ENCODE results near the gene PLB1.

DNA sequence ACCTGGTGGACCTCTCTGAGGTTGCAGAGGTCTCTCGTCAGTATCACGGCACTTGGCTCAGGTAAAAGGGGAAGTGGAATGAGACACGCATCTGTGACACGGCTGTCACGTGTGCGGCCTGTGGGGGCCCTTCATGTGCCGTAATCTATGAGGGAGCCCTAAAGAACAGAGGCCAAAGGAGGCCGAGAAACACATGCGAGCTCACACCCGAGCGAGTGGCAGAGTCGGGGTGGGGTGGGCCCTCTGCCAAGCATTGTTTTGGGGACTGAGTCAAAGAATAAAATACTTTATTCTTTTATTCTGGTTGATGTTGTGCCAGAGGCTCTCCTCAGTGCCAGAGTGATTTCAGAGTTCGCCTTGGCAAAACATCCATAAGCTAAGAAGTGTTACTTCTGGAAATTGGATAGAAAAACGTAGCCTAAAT is 43.3 kb downstream of the PLB1 start:
- TF ChIP-seq CTCF (IDR thresholded peaks at IDR 0.05; ENCODE audit: low read length) = no peak
- TF ChIP-seq EZH2 (optimal IDR thresholded peaks at IDR 0.05; ENCODE audit: low read depth, low read length) = no peak

Measured in MM.1S (cell line).